ENCODE results near the gene PSMD4. TPM values are rescaled to one million over a fixed set of nuclear protein-coding genes. Genes with fewer than 3 reads are reported as not detected.

The PSMD4 gene
- polyA plus RNA-seq, 4 donors, result 112 to 182 (median 153) TPM

- H3K36me3 ChIP-seq (ENCODE audit: control insufficient read depth in 3 of 3, insufficient read depth in 2 of 3, low read depth in 1 of 3, low read length in 3 of 3), result peaks cover 13 to 73% (median 13%) of the 10 kb centered on the region in 3 donors
- H3K9me3 ChIP-seq (ENCODE audit: control insufficient read depth in 2 of 2, insufficient read depth in 1 of 2, low read depth in 1 of 2, low read length in 1 of 2), result no peaks in the 10 kb centered on the region
- H3K27ac ChIP-seq (ENCODE audit: low read depth in 1 of 3, low read length in 2 of 3), result peak overlapping the region; percentile 46 to 89 (median 67)
- H3K27me3 ChIP-seq (ENCODE audit: control insufficient read depth in 3 of 3, insufficient read depth in 3 of 3, low read length in 3 of 3), result no peaks in the 10 kb centered on the region
- peaks cover 4 to 38% (median 7%) of the 10 kb centered on the region in 3 donors for H3K4me1 ChIP-seq (ENCODE audit: control insufficient read depth in 3 of 3, insufficient read depth in 2 of 3, low read depth in 1 of 3, low read length in 2 of 3)
- DNase-seq (peak; percentile 59 to 80), FAIRE-seq (no peak)
- WGBS, 3 donors, result 31 to 50% (median 34%) methylated on average over 7 of the region's 7 CpGs
- no peak overlapping the region for H3K4me3 ChIP-seq (ENCODE audit: low read depth in 1 of 3, low read length in 3 of 3)
These were observed 55.3 kb downstream of the PSMD4 start for GRCh38 chr1:151309811-151310323.

DNA sequence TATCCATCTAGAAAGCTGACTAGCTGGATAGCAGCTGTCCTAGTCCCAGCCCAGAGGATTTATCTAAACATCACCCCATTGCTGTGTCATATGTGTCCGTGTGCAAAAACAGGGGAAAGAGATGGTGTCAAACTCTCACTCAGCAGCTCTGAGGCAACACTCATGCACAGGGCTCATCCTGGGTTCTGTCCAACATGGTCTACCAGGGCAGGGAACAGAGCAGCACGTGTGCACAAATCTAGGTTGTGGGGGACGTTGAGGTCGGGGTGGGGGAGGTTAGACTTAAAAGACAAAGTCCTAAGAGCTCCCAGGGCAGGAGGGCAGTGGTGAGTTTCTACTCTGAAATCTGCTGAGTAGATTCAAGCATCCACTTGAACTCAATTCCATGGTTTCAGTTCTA lies 56.5 kb downstream of the PSMD4 start:
- no peaks in the 10 kb centered on the region for H3K27me3 ChIP-seq (ENCODE audit: control insufficient read depth in 3 of 3, insufficient read depth in 3 of 3, low read length in 3 of 3)
- no peak overlapping the region for H3K4me3 ChIP-seq (ENCODE audit: low read depth in 1 of 3, low read length in 3 of 3)
- H3K36me3 ChIP-seq (ENCODE audit: control insufficient read depth in 3 of 3, insufficient read depth in 2 of 3, low read depth in 1 of 3, low read length in 3 of 3), result peaks cover 5 to 74% (median 8%) of the 10 kb centered on the region in 3 donors
- no peaks in the 10 kb centered on the region for H3K9me3 ChIP-seq (ENCODE audit: control insufficient read depth in 2 of 2, insufficient read depth in 1 of 2, low read depth in 1 of 2, low read length in 1 of 2)
- DNase-seq (peak; percentile 15 to 35), FAIRE-seq (no peak)
- peak overlapping the region; percentile 17 to 89 (median 42) for H3K27ac ChIP-seq (ENCODE audit: low read depth in 1 of 3, low read length in 2 of 3)
- peaks cover 4 to 38% (median 7%) of the 10 kb centered on the region in 3 donors for H3K4me1 ChIP-seq (ENCODE audit: control insufficient read depth in 3 of 3, insufficient read depth in 2 of 3, low read depth in 1 of 3, low read length in 2 of 3)
- 32 to 65% (median 43%) methylated on average over 4 of the region's 4 CpGs for WGBS, 3 donors

- no peaks in the 10 kb centered on the region for H3K9me3 ChIP-seq (ENCODE audit: control insufficient read depth in 2 of 2, insufficient read depth in 1 of 2, low read depth in 1 of 2, low read length in 1 of 2)
- peaks cover 3 to 74% (median 6%) of the 10 kb centered on the region in 3 donors for H3K36me3 ChIP-seq (ENCODE audit: control insufficient read depth in 3 of 3, insufficient read depth in 2 of 3, low read depth in 1 of 3, low read length in 3 of 3)
- H3K27ac ChIP-seq (ENCODE audit: low read depth in 1 of 3, low read length in 2 of 3), result peak overlapping the region; percentile 89 to 93 (median 90)
- WGBS, 3 donors, result 31 to 49% (median 34%) methylated on average over 7 of the region's 7 CpGs
- H3K4me3 ChIP-seq (ENCODE audit: low read depth in 1 of 3, low read length in 3 of 3), result no peak overlapping the region
- H3K4me1 ChIP-seq (ENCODE audit: control insufficient read depth in 3 of 3, insufficient read depth in 2 of 3, low read depth in 1 of 3, low read length in 2 of 3), result peaks cover 4 to 38% (median 7%) of the 10 kb centered on the region in 3 donors
- H3K27me3 ChIP-seq (ENCODE audit: control insufficient read depth in 3 of 3, insufficient read depth in 3 of 3, low read length in 3 of 3), result no peaks in the 10 kb centered on the region
- peak; percentile 94 to 99 for DNase-seq
- no peak for FAIRE-seq
These were observed 57.2 kb downstream of the PSMD4 start for GRCh38 chr1:151311589-151312331.

DNA sequence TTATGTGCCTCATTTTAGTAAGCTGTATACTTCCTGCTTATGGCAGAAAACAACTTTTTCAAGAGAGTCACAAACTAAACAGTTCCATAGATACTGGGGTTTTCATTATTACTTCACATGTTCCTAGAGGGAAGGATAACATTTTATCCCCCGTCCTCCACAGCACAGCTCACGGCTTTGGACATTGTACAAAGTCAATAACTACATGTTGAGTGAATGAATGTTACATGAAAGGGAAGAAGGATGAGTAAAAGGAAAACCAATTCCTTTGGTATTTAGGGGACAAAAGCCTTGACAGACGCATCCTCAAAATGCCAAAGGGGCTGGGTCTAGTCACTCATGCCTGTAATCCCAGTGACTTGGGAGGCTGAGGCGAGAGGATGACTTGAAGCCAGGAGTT lies 57.9 kb downstream of the PSMD4 start:
- no peak for DNase-seq
- Histone ChIP-seq H3K4me1 (ENCODE audit: control insufficient read depth in 3 of 3, insufficient read depth in 2 of 3, low read depth in 1 of 3, low read length in 2 of 3) (peaks cover 4 to 38% (median 7%) of the 10 kb centered on the region in 3 donors), H3K9me3 (ENCODE audit: control insufficient read depth in 2 of 2, insufficient read depth in 1 of 2, low read depth in 1 of 2, low read length in 1 of 2) (no peaks in the 10 kb centered on the region), H3K27me3 (ENCODE audit: control insufficient read depth in 3 of 3, insufficient read depth in 3 of 3, low read length in 3 of 3) (no peaks in the 10 kb centered on the region), H3K27ac (ENCODE audit: low read depth in 1 of 3, low read length in 2 of 3) (peak overlapping the region; percentile 89 to 93 (median 90)), H3K4me3 (ENCODE audit: low read depth in 1 of 3, low read length in 3 of 3) (no peak overlapping the region), H3K36me3 (ENCODE audit: control insufficient read depth in 3 of 3, insufficient read depth in 2 of 3, low read depth in 1 of 3, low read length in 3 of 3) (peaks cover 3 to 76% (median 5%) of the 10 kb centered on the region in 3 donors)
- 89 to 91% (median 89%) methylated on average over 4 of the region's 4 CpGs for WGBS, 3 donors
- FAIRE-seq, result no peak

DNA sequence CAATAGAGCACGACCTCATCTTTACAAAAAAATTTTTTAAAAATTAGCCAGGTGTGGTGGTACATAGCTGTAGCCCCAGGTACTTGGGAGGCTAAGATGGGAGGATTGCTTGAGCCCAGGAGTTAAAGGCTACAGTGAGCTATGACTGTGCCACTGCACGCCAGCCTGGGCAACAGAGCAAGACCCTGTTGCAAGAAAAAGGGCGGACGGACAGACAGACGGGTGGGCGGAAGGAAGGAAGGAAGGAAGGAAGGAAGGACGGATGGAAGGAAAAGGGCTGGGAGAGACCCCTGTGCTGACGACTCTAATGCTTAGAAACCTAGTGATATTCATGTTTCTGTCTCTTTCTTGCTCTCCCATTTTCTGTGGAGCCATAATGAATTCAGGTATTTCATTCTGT lies 58.3 kb downstream of the PSMD4 start:
- DNase-seq (no peak), FAIRE-seq (no peak)
- Histone ChIP-seq H3K4me3 (ENCODE audit: low read depth in 1 of 3, low read length in 3 of 3) (no peak overlapping the region), H3K36me3 (ENCODE audit: control insufficient read depth in 3 of 3, insufficient read depth in 2 of 3, low read depth in 1 of 3, low read length in 3 of 3) (peaks cover 2 to 75% (median 3%) of the 10 kb centered on the region in 3 donors), H3K27ac (ENCODE audit: low read depth in 1 of 3, low read length in 2 of 3) (peak overlapping the region in 2 of 3 donors; percentile 89 to 93), H3K9me3 (ENCODE audit: control insufficient read depth in 2 of 2, insufficient read depth in 1 of 2, low read depth in 1 of 2, low read length in 1 of 2) (no peaks in the 10 kb centered on the region), H3K4me1 (ENCODE audit: control insufficient read depth in 3 of 3, insufficient read depth in 2 of 3, low read depth in 1 of 3, low read length in 2 of 3) (peaks cover 4 to 38% (median 7%) of the 10 kb centered on the region in 3 donors), H3K27me3 (ENCODE audit: control insufficient read depth in 3 of 3, insufficient read depth in 3 of 3, low read length in 3 of 3) (no peaks in the 10 kb centered on the region)
- WGBS, 3 donors, result 86 to 92% (median 92%) methylated on average over 8 of the region's 8 CpGs

DNA sequence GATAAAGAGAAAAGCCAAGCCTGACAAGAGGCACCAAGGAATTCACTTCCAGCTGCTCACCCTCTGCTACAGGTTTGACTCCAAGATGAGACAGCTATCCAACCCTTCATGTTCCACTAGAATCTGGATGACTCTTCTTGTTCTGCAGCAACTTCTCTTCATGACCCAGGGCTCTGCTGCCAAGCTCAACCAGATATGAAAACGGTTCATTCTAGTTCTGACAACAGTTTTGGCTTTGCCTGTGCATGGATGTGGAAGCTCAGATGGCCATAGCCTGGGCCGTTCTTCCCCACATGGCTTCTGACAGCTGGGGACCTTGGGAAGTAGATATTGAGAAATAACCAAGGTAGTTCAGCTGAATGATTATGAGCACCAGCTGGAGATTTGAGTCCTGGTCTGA lies 59.0 kb downstream of the PSMD4 start:
- DNase-seq, result no peak
- no peak for FAIRE-seq
- peak overlapping the region in 2 of 3 donors; percentile 18 to 34 for H3K27ac ChIP-seq (ENCODE audit: low read depth in 1 of 3, low read length in 2 of 3)
- 56 to 63% (median 63%) methylated on average over 2 of the region's 2 CpGs for WGBS, 3 donors
- peaks cover 4 to 38% (median 7%) of the 10 kb centered on the region in 3 donors for H3K4me1 ChIP-seq (ENCODE audit: control insufficient read depth in 3 of 3, insufficient read depth in 2 of 3, low read depth in 1 of 3, low read length in 2 of 3)
- no peaks in the 10 kb centered on the region for H3K27me3 ChIP-seq (ENCODE audit: control insufficient read depth in 3 of 3, insufficient read depth in 3 of 3, low read length in 3 of 3)
- H3K4me3 ChIP-seq (ENCODE audit: low read depth in 1 of 3, low read length in 3 of 3), result no peak overlapping the region
- H3K9me3 ChIP-seq (ENCODE audit: control insufficient read depth in 2 of 2, insufficient read depth in 1 of 2, low read depth in 1 of 2, low read length in 1 of 2), result no peaks in the 10 kb centered on the region
- H3K36me3 ChIP-seq (ENCODE audit: control insufficient read depth in 3 of 3, insufficient read depth in 2 of 3, low read depth in 1 of 3, low read length in 3 of 3), result peaks cover 2 to 71% (median 3%) of the 10 kb centered on the region in 3 donors

GRCh38 chr1:151314137-151314875 lies 59.8 kb downstream of the PSMD4 start:
- no peak for FAIRE-seq
- Histone ChIP-seq H3K4me3 (ENCODE audit: low read depth in 1 of 3, low read length in 3 of 3) (no peak overlapping the region), H3K9me3 (ENCODE audit: control insufficient read depth in 2 of 2, insufficient read depth in 1 of 2, low read depth in 1 of 2, low read length in 1 of 2) (no peaks in the 10 kb centered on the region), H3K27ac (ENCODE audit: low read depth in 1 of 3, low read length in 2 of 3) (no peak overlapping the region), H3K36me3 (ENCODE audit: control insufficient read depth in 3 of 3, insufficient read depth in 2 of 3, low read depth in 1 of 3, low read length in 3 of 3) (peaks cover 2 to 69% (median 4%) of the 10 kb centered on the region in 3 donors), H3K4me1 (ENCODE audit: control insufficient read depth in 3 of 3, insufficient read depth in 2 of 3, low read depth in 1 of 3, low read length in 2 of 3) (peaks cover 4 to 38% (median 7%) of the 10 kb centered on the region in 3 donors), H3K27me3 (ENCODE audit: control insufficient read depth in 3 of 3, insufficient read depth in 3 of 3, low read length in 3 of 3) (no peaks in the 10 kb centered on the region)
- no peak for DNase-seq
- 67 to 74% (median 70%) methylated on average over 3 of the region's 3 CpGs for WGBS, 3 donors

GRCh38 chr1:151315565-151316235 lies 61.2 kb downstream of the PSMD4 start:
- no peaks in the 10 kb centered on the region for H3K27me3 ChIP-seq (ENCODE audit: control insufficient read depth in 3 of 3, insufficient read depth in 3 of 3, low read length in 3 of 3)
- H3K36me3 ChIP-seq (ENCODE audit: control insufficient read depth in 3 of 3, insufficient read depth in 2 of 3, low read depth in 1 of 3, low read length in 3 of 3), result peaks cover 2 to 67% (median 4%) of the 10 kb centered on the region in 3 donors
- H3K4me3 ChIP-seq (ENCODE audit: low read depth in 1 of 3, low read length in 3 of 3), result no peak overlapping the region
- DNase-seq (no peak), FAIRE-seq (no peak)
- 91 to 95% (median 92%) methylated on average over 17 of the region's 17 CpGs for WGBS, 3 donors
- H3K27ac ChIP-seq (ENCODE audit: low read depth in 1 of 3, low read length in 2 of 3), result no peak overlapping the region
- H3K4me1 ChIP-seq (ENCODE audit: control insufficient read depth in 3 of 3, insufficient read depth in 2 of 3, low read depth in 1 of 3, low read length in 2 of 3), result peaks cover 0 to 27% (median 5%) of the 10 kb centered on the region in 3 donors
- H3K9me3 ChIP-seq (ENCODE audit: control insufficient read depth in 2 of 2, insufficient read depth in 1 of 2, low read depth in 1 of 2, low read length in 1 of 2), result no peaks in the 10 kb centered on the region

Measured in small intestine (tissue), 7 donors.